HG03521 (cell line): ENCODE results near the gene CA11.

ENCODE experiments used
- ATAC-seq: cut with Tn5 transposase; IDR thresholded peaks from one replicate; pipeline ENCODE4 v1.9.1; 2021; ENCODE audit warnings: mild to moderate bottlenecking, moderate library complexity; ENCODE audit not compliant: unreplicated experiment

The CA11 gene

DNA sequence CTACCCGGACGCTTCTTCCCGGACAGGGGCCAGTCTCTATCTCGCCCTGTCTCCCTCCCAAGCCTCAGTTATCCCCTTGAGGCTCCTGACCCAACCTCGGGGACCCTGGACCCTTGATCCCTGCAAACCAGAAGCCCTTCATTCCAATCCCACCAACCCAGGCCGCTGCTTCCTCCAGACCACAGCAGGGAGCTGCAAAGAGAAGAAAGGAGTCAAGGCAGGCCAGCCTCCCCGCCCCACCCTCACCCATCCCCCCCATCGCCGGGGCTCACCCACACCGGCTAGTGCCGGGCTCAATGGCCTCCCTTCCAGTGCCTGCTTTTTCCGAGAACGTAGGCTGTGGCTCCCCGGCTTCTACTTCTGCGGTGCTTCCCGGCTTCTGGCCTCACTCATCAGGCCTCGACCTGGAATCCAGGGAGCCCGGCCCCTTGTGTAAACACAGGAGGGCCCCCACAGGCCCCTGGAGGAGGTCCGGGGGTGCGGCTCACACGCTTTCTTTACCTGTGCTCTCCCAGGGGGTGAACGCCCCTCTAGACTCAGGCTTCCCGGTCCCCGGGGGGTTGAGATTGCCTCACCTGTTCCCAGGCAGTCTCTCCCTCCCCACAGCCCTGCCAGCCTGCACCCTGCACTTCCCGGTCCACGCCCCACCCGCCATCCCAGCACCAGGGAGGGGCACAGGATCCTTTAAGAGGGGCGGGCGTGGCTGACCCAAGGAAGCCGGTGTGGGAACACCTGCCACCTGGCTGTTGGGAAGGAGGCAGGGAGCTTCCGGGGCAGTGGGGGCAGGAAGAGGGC, 31.4 kb downstream of the CA11 start, which contains the start of gene FAM83E:
Gene FAM83E (minus strand): TSS at position 641 of the 795 bp plus-strand sequence. CDS start 1,704 bp downstream, outside the sequence.
- no peak for ATAC-seq

GRCh38 chr19:48613852-48614435, 32.0 kb downstream of the CA11 start:
- ATAC-seq: no peak

DNA sequence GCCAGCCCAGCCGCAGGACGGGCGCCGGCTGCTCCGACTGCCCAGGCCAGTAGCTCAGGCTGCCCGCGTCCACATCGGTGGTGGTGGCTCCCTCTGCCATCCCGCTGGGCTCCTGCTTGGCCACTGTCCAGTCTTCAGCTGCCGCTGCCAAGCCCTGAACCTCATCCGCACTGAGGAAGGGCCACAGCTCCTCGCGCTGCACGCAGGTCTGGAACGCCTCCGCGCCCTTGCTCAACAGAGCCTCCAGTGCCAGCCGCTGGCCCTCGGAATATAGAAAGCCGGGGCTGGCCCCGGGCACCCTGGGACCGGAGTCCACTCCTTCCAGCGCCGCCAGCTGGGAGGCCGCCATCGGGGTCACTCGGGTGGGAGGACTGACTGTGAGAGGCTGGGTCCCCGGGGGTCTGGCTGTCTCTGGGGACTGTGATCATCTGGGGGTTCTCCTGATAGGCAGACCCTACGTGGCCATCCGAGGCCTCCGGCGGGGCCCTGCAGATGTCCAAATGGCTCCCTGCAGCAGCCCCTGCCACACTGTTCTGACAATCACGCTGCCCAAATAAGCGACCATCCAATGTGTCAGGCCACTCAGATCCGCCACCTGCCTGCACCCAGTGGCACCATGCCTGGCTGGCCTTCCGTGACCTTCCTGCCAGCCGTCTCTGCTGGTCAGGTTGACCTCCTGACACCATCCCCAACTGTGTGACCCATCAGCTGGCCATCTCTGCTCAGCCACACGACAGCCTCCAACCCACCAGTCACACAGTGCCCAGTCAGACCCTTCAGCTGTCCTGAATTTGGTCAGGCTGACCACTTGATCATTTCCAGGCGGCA, 32.7 kb downstream of the CA11 start:
- ATAC-seq: no peak

- ATAC-seq: no peak
Measured at GRCh38 chr19:48611872-48612271, 34.1 kb downstream of the CA11 start.

GRCh38 chr19:48609571-48610108, 36.3 kb downstream of the CA11 start:
- ATAC-seq: no peak

DNA sequence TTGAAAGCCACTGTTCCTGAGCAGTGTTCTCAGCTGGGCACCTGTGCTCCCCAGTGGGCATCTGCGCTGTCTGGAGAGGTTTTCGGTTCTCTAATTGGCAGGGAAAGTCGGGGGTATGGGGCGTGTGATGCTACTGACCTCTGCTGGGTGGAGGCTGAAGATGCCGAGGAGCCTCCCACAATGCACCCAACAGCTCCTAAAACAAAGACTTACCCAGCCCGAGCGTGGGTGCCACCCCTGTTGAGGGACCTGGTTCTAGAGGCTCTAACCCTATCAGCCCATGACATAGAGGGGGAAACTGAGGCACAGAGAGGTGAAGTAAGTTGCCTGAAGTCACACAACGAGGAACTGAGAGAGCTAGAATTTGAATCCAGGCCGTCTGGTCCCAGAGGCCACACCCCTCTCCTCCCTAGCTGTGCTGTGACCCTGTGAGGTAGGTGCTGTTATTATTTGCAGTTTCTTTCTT, 37.2 kb downstream of the CA11 start:
- ATAC-seq: no peak

DNA sequence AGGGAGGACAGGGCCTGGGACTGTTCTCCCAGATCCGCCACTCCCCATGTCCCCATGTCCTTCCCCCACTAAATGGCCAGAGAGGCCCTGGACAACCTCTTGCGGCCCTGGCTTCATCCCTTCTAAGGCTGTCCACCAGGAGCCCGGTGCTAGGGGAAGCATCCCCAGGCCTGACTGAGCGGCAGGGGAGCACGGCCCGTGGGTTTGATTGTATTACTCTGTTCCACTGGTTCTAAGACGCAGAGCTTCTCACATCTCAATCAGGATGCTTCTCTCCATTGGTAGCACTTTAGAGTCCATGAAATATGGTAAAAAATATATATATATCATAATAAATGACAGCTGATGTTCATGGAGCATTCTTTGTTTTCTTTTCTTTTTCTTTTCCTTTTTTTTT, 38.6 kb downstream of the CA11 start:
- ATAC-seq: no peak

- ATAC-seq: no peak
Measured at GRCh38 chr19:48606463-48607358, 39.3 kb downstream of the CA11 start, which contains the start of gene SPACA4. Gene SPACA4, plus strand, starts transcription at chr19:48606742. Its CDS starts 237 bp downstream, at chr19:48606979.

DNA sequence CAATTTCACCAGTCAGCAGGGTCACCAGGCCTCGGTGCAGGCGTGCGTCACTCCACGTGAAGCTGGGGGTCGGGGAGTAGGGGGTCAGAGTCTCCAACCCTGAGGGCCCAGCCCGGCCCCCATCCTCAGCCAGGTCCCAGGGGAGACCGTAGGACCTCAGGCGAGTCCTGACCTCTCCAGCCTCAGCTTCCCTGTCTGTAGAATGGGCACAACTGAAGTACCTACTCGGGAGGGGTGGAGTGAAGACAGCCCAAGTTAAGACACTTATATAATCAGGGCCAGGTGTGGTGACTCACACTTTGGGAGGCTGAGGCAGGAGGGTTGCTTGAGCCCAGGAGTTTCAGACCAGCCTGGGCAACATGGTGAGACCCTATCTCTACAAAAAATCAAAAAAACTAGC, 42.1 kb downstream of the CA11 start:
- no peak for ATAC-seq

DNA sequence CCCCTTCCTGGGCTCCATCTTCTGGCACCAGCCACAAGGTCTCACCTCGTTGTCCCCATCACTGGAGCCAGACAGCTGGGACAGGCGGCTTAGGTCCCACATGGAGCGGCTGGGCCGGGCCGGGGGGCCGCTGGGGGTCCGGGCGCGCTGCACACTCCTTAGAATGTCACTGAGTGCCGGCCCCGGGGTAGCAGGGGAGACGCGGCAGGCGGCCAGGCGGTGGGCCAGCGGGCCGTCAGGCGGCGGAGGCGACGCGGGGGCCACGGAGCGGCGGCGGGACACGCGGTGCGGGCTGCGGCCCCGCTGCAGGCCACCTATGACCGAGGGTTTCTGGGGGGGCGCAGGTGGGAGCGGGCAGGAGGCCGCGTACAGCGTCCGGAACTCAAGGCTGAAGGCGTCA, 42.5 kb downstream of the CA11 start:
- ATAC-seq: no peak

DNA sequence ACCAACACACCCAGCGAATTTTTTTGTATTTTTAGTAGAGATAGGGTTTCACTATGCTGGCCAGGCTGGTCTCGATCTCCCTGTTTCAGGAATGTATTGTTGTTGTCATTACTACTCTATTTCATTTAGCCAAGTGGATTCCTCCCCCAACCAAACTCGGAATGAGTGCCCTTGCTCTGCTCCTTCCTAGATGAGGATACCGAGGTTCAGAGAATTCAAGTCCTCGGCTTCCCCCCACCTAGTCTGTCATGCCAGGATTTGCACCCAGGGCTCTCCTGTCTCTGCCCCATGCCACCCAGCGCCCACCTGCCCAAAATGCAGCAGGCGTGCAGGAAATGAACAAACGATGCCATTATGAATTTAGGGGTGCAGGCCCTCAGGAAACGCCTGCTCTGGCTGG, 43.0 kb downstream of the CA11 start:
- ATAC-seq: no peak

DNA sequence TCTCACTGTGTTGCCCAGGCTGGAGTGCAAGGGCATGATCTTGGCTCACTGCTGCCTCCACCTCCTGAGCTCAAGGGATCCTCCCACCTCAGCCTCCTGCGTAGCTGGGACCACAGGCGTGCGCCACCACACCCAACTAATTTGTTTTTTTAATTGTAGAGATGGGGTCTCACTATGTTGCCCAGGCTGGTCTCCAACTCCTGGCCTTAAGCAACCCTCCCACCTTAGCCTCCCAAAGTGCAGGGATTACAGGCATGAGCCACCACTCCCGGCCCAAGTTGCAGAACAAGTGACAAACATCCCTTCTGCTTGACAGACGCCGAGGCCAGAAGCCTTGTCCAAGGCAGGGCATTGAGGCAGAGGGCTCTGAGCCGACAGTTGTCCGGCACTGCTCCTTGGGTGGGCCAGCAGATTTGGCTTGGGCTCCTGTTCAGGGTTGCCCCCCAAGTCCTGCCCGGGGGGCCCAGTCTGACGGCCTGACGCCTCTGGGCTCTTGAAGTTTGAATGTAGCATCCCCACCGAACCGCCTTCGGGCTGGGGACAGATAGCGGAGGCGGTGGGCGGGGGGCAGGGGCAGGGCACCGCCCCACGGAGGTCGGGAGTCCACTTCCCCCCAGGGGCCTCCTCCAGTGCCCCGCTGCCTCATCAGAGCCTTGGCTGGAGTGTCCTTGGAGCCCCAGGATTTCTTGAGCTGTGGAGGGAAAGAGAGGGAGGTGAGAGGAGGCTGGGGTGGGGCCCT, 45.1 kb downstream of the CA11 start:
- ATAC-seq: no peak

- ATAC-seq: no peak
Measured at GRCh38 chr19:48598996-48599700, 46.8 kb downstream of the CA11 start.

DNA sequence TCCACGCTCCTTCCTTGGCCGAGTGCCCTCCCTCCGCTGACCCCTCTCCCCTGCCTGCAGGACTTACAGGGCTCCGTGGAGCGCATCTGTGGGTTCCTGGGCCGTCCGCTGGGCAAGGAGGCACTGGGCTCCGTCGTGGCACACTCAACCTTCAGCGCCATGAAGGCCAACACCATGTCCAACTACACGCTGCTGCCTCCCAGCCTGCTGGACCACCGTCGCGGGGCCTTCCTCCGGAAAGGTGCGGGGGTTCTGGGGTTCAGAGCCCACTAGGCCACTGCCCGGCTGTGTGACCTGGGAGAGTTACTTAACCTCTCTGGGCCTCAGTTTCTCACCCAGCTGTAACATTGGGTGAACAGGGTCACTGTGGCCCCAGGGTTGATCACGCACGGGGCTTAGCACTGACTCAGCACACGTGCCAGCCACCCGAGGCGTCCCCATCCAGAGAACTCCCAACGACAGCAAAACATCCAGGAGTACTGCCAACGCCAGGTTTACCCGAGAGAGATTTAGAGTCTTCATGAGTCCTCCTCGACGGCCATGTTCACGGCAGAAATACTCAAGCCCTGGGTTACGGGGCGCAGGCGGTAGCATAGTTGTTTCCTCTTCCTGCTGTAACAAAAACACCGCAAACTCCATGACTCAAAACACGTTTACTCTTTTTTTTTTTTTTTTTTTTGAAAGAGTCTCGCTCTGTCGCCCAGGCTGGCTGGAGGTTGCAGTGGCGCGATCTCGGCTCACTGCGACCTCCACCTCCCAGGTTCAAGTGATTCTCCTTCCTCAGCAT, 49.1 kb downstream of the CA11 start:
- ATAC-seq: no peak

- ATAC-seq: no peak
Measured at GRCh38 chr19:48596237-48596636, 49.8 kb downstream of the CA11 start.

DNA sequence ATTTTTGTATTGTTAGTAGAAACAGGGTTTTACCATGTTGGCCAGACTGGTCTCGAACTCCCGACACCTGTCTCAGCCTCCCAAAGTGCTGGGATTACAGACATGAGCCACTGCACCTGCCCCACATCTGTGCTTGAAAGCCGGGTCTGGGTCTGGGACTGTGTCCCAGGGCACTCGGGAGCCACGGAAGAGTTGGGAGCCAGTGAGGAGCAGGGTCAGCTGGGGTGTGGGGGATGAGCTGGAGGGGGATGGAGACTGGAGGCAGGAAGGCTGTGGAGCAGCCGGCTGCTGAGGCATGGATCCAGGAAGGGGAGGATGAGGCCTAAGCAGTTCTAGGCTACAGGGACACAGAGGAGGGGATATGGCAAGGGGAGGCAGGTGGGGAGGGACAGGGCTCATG, 50.2 kb downstream of the CA11 start:
- no peak for ATAC-seq

- ATAC-seq: no peak
Measured at GRCh38 chr19:48595171-48595570, 50.8 kb downstream of the CA11 start.

GRCh38 chr19:48591021-48591420, 55.0 kb downstream of the CA11 start:
- no peak for ATAC-seq
